ENCODE measurements around the gene RHOH.

Gene RHOH

GRCh38 chr4:40196724-40197281 is at the start of gene RHOH:
TSS of gene RHOH (plus strand) at chr4:40197031. CDS start at chr4:40243387, 46,356 bp downstream.
- no peak for TF ChIP-seq EGR1 (IDR thresholded peaks at IDR 0.05)

- TF ChIP-seq NFIC (IDR thresholded peaks at IDR 0.05) (no peak), RAD21 (IDR thresholded peaks at IDR 0.05; ENCODE audit: low read depth) (peak; percentile 84)
Observed at GRCh38 chr4:40149960-40150385, 46.9 kb upstream of the RHOH start.

- TF ChIP-seq TEAD4 (IDR thresholded peaks at IDR 0.05) (no peak), RAD21 (IDR thresholded peaks at IDR 0.05; ENCODE audit: low read depth) (no peak), ZBTB7A (IDR thresholded peaks at IDR 0.05; ENCODE audit: low read depth) (no peak), USF1 (IDR thresholded peaks at IDR 0.05) (no peak), MAX (IDR thresholded peaks at IDR 0.05) (no peak), TCF12 (IDR thresholded peaks at IDR 0.05; ENCODE audit: low read depth) (no peak), TAF1 (IDR thresholded peaks at IDR 0.05; ENCODE audit: low read depth) (no peak), REST (IDR thresholded peaks at IDR 0.05; ENCODE audit: low read depth) (no peak), NFIC (IDR thresholded peaks at IDR 0.05) (no peak), YY1 (IDR thresholded peaks at IDR 0.05; ENCODE audit: low read depth) (no peak), EGR1 (IDR thresholded peaks at IDR 0.05) (no peak), CEBPB (IDR thresholded peaks at IDR 0.05) (no peak), FOXM1 (IDR thresholded peaks at IDR 0.05; ENCODE audit: borderline replicate concordance, low read depth) (no peak), EP300 (IDR thresholded peaks at IDR 0.05; ENCODE audit: borderline replicate concordance) (no peak), CREB1 (IDR thresholded peaks at IDR 0.05; ENCODE audit: low read depth) (no peak)
Observed at GRCh38 chr4:40150932-40151331, 45.9 kb upstream of the RHOH start.

- no peak for TF ChIP-seq NFIC (IDR thresholded peaks at IDR 0.05)
- no peak for TF ChIP-seq CEBPB (IDR thresholded peaks at IDR 0.05)
- TF ChIP-seq CREB1 (IDR thresholded peaks at IDR 0.05; ENCODE audit: low read depth), result no peak
- no peak for TF ChIP-seq TEAD4 (IDR thresholded peaks at IDR 0.05)
- no peak for TF ChIP-seq RAD21 (IDR thresholded peaks at IDR 0.05; ENCODE audit: low read depth)
- no peak for TF ChIP-seq MAX (IDR thresholded peaks at IDR 0.05)
- no peak for TF ChIP-seq REST (IDR thresholded peaks at IDR 0.05; ENCODE audit: low read depth)
- no peak for TF ChIP-seq EP300 (IDR thresholded peaks at IDR 0.05; ENCODE audit: borderline replicate concordance)
- no peak for TF ChIP-seq ZBTB7A (IDR thresholded peaks at IDR 0.05; ENCODE audit: low read depth)
- no peak for TF ChIP-seq EGR1 (IDR thresholded peaks at IDR 0.05)
- no peak for TF ChIP-seq USF1 (IDR thresholded peaks at IDR 0.05)
- TF ChIP-seq YY1 (IDR thresholded peaks at IDR 0.05; ENCODE audit: low read depth), result no peak
- no peak for TF ChIP-seq TAF1 (IDR thresholded peaks at IDR 0.05; ENCODE audit: low read depth)
- no peak for TF ChIP-seq TCF12 (IDR thresholded peaks at IDR 0.05; ENCODE audit: low read depth)
- no peak for TF ChIP-seq FOXM1 (IDR thresholded peaks at IDR 0.05; ENCODE audit: borderline replicate concordance, low read depth)
Observed at GRCh38 chr4:40152637-40153036, 44.2 kb upstream of the RHOH start.

GRCh38 chr4:40157436-40157835 is 39.4 kb upstream of the RHOH start:
- TF ChIP-seq ZBTB7A (IDR thresholded peaks at IDR 0.05; ENCODE audit: low read depth), result no peak
- TF ChIP-seq RAD21 (IDR thresholded peaks at IDR 0.05; ENCODE audit: low read depth), result no peak
- no peak for TF ChIP-seq USF1 (IDR thresholded peaks at IDR 0.05)
- TF ChIP-seq TCF12 (IDR thresholded peaks at IDR 0.05; ENCODE audit: low read depth), result no peak
- TF ChIP-seq NFIC (IDR thresholded peaks at IDR 0.05), result no peak
- no peak for TF ChIP-seq CREB1 (IDR thresholded peaks at IDR 0.05; ENCODE audit: low read depth)
- no peak for TF ChIP-seq YY1 (IDR thresholded peaks at IDR 0.05; ENCODE audit: low read depth)
- TF ChIP-seq EP300 (IDR thresholded peaks at IDR 0.05; ENCODE audit: borderline replicate concordance), result no peak
- no peak for TF ChIP-seq MAX (IDR thresholded peaks at IDR 0.05)
- TF ChIP-seq FOXM1 (IDR thresholded peaks at IDR 0.05; ENCODE audit: borderline replicate concordance, low read depth), result no peak
- no peak for TF ChIP-seq REST (IDR thresholded peaks at IDR 0.05; ENCODE audit: low read depth)
- TF ChIP-seq CEBPB (IDR thresholded peaks at IDR 0.05), result no peak
- TF ChIP-seq TEAD4 (IDR thresholded peaks at IDR 0.05), result no peak
